Keratinocyte (primary cell): ENCODE results near the gene BFSP1. TPM values are rescaled to one million over a fixed set of nuclear protein-coding genes. Genes with fewer than 3 reads are reported as not detected.
A peak's percentile ranks its signal among the peaks of the same experiment; 100 is the strongest.

Source experiments
- DNase-seq: peaks from one replicate; pipeline ENCODE4 v3.0.0-alpha.2; 2011; ENCODE audit warnings: low read depth, missing footprints, low spot score
- FAIRE-seq: peaks from 2 replicates; lab custom pipeline; 2011; peaks lifted over from hg19 to GRCh38; lab: Jason Lieb, UNC
- H2AFZ ChIP-seq: 2 replicates; pipeline ENCODE4 v1.6.0; 2012; ENCODE audit warnings: low read length, control low read depth, inconsistent platforms; ENCODE audit not compliant: control insufficient read depth
- H3K27ac ChIP-seq: 2 replicates; pipeline ENCODE4 v1.5.1; 2011; ENCODE audit warnings: low read length; ENCODE audit not compliant: control insufficient read depth, insufficient read depth
- H3K27me3 ChIP-seq: 3 replicates; pipeline ENCODE4 v1.6.0; 2011; ENCODE audit warnings: low read length; ENCODE audit not compliant: control insufficient read depth, insufficient read depth; ENCODE audit errors: extremely low read depth
- H3K36me3 ChIP-seq, 2 experiments: 2 replicates in 1 of 2; 3 replicates in 1 of 2; pipeline ENCODE4 v1.5.1; 2011; ENCODE audit warnings: low read length in 2 of 2, mild to moderate bottlenecking in 1 of 2; ENCODE audit not compliant: control insufficient read depth in 2 of 2, insufficient read depth in 2 of 2; ENCODE audit errors: extremely low read depth in 1 of 2
- H3K4me1 ChIP-seq: 3 replicates; pipeline ENCODE4 v1.5.1; 2011; ENCODE audit warnings: low read length; ENCODE audit not compliant: control insufficient read depth, insufficient read depth; ENCODE audit errors: extremely low read depth
- H3K4me2 ChIP-seq: 3 replicates; pipeline ENCODE4 v1.6.0; 2011; ENCODE audit warnings: low read depth, low read length; ENCODE audit not compliant: control insufficient read depth, insufficient read depth; ENCODE audit errors: extremely low read depth
- H3K4me3 ChIP-seq, 3 experiments: fragments of 200-600 bp in 1 of 3; sonication (generic) in 1 of 3; 2 replicates in 2 of 3; 3 replicates in 1 of 3; pipeline ENCODE4 v1.5.1; 2011 to 2016; ENCODE audit warnings: low read length in 3 of 3, mild to moderate bottlenecking in 3 of 3, control low read depth in 2 of 3, inconsistent platforms in 1 of 3, low read depth in 1 of 3, mixed read lengths in 1 of 3, mixed run types in 1 of 3, moderate library complexity in 1 of 3; ENCODE audit not compliant: control insufficient read depth in 2 of 3, insufficient read depth in 2 of 3; ENCODE audit errors: extremely low read depth in 1 of 3
- H3K79me2 ChIP-seq: 2 replicates; pipeline ENCODE4 v1.6.0; 2012; ENCODE audit warnings: low read length; ENCODE audit not compliant: control insufficient read depth, insufficient read depth
- H3K9ac ChIP-seq: 3 replicates; pipeline ENCODE4 v1.6.0; 2011; ENCODE audit warnings: low read length; ENCODE audit not compliant: control insufficient read depth, insufficient read depth; ENCODE audit errors: extremely low read depth
- H3K9me1 ChIP-seq: 3 replicates; pipeline ENCODE4 v1.6.0; 2011; ENCODE audit warnings: low read length; ENCODE audit not compliant: control insufficient read depth, insufficient read depth; ENCODE audit errors: extremely low read depth
- H3K9me3 ChIP-seq: 2 replicates; pipeline ENCODE4 v1.5.1; 2012; ENCODE audit warnings: low read depth, low read length; ENCODE audit not compliant: control insufficient read depth
- H4K20me1 ChIP-seq: 3 replicates; pipeline ENCODE4 v1.6.0; 2011; ENCODE audit warnings: low read length; ENCODE audit not compliant: control insufficient read depth, insufficient read depth; ENCODE audit errors: extremely low read depth
- EZH2 ChIP-seq: IDR thresholded peaks from one replicate; pipeline ENCODE4 v1.6.1; 2012; ENCODE audit warnings: inconsistent platforms, mild to moderate bottlenecking, low read length, moderate library complexity
- dilution Hi-C: fragments of 300-500 bp; cut with MboI; formaldehyde crosslinking; loops from one replicate; pipeline ENCODE4 v1.7.0; 2020; ENCODE audit warnings: low sequenced_read_pairs; ENCODE audit not compliant: extremely low pct_ligation_motif_present
- polyA plus RNA-seq, 5 experiments: library from polyadenylated mRNA; depleted of rRNA in 3 of 5; stranded (reverse) in 3 of 5; stranded (forward) in 1 of 5; unstranded in 1 of 5; fragments of >200 nt; gene quantifications; 1 replicate in 1 of 5; 2 replicates in 3 of 5; 3 replicates in 1 of 5; pipeline versions ENCODE4 v1.2.1 to v1.2.3, GENCODE V29; 2011 to 2012; ENCODE audit warnings: missing spikeins in 2 of 5, low read depth in 1 of 5, low replicate concordance in 1 of 5
- TF ChIP-seq, protein P1 (sequence below), 3 experiments: IDR thresholded peaks in 1 of 3; conservative IDR thresholded peaks in 1 of 3; optimal IDR thresholded peaks in 1 of 3; 2 replicates in 2 of 3; 3 replicates in 1 of 3; pipeline versions ENCODE3 to v1.5.1; 2011; ENCODE audit warnings: low read length in 3 of 3, mild to moderate bottlenecking in 3 of 3, moderate library complexity in 2 of 3, control low read depth in 1 of 3, inconsistent platforms in 1 of 3; ENCODE audit not compliant: insufficient read depth in 2 of 3; ENCODE audit errors: extremely low read depth in 1 of 3

Gene BFSP1
- polyA plus RNA-seq, 1 donor (not counting 4 experiments of a cell fraction or from before 2014, with no cell fraction given), result 2.2 TPM

GRCh38 chr20:17573463-17573862 lies 42.3 kb upstream of the BFSP1 start:
- H3K9me1 ChIP-seq, result no peaks in the 10 kb centered on the region
- dilution Hi-C loops, result no loop called here
- no peak overlapping the region for H3K27ac ChIP-seq
- H3K79me2 ChIP-seq, result peaks cover 85% of the 10 kb centered on the region
- no peak for DNase-seq
- H3K4me1 ChIP-seq, result peaks cover 19% of the 10 kb centered on the region
- no peak for FAIRE-seq
- no peaks in the 10 kb centered on the region for H3K27me3 ChIP-seq
- H3K36me3 ChIP-seq, result peaks cover 2 to 3% of the 10 kb centered on the region in 2 experiments
- H3K4me2 ChIP-seq, result no peak overlapping the region
- no peak overlapping the region for H3K4me3 ChIP-seq
- no peak for TF ChIP-seq EZH2
- TF ChIP-seq, protein P1, sequence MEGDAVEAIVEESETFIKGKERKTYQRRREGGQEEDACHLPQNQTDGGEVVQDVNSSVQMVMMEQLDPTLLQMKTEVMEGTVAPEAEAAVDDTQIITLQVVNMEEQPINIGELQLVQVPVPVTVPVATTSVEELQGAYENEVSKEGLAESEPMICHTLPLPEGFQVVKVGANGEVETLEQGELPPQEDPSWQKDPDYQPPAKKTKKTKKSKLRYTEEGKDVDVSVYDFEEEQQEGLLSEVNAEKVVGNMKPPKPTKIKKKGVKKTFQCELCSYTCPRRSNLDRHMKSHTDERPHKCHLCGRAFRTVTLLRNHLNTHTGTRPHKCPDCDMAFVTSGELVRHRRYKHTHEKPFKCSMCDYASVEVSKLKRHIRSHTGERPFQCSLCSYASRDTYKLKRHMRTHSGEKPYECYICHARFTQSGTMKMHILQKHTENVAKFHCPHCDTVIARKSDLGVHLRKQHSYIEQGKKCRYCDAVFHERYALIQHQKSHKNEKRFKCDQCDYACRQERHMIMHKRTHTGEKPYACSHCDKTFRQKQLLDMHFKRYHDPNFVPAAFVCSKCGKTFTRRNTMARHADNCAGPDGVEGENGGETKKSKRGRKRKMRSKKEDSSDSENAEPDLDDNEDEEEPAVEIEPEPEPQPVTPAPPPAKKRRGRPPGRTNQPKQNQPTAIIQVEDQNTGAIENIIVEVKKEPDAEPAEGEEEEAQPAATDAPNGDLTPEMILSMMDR (optimal IDR thresholded peaks at IDR 0.05 in 1 of 3, IDR thresholded peaks at IDR 0.05 in 1 of 3, conservative IDR thresholded peaks at IDR 0.05 in 1 of 3; ENCODE audit: extremely low read depth in 1 of 3, insufficient read depth in 2 of 3, low read length in 3 of 3), result no peak
- no peak overlapping the region for H3K9ac ChIP-seq
- no peak overlapping the region for H2AFZ ChIP-seq
- no peaks in the 10 kb centered on the region for H3K9me3 ChIP-seq
- peaks cover 25% of the 10 kb centered on the region for H4K20me1 ChIP-seq

GRCh38 chr20:17572034-17572638 lies 41.0 kb upstream of the BFSP1 start:
- Histone ChIP-seq H3K4me1 (peaks cover 27% of the 10 kb centered on the region), H3K4me2 (peak overlapping the region; percentile 73), H3K9me3 (no peaks in the 10 kb centered on the region), H3K9ac (peak overlapping the region; percentile 97), H3K9me1 (no peaks in the 10 kb centered on the region), H3K27me3 (no peaks in the 10 kb centered on the region), H3K79me2 (peaks cover 76% of the 10 kb centered on the region), H4K20me1 (peaks cover 22% of the 10 kb centered on the region), H2AFZ (no peak overlapping the region), H3K27ac (peak overlapping the region; percentile 82), H3K4me3 (peak overlapping the region; percentile 89 to 100 (median 95)), H3K36me3 (peaks cover 2 to 3% of the 10 kb centered on the region in 2 experiments)
- no peak for FAIRE-seq
- DNase-seq, result no peak
- dilution Hi-C loops, result no loop called here
- TF ChIP-seq EZH2, result no peak

DNA sequence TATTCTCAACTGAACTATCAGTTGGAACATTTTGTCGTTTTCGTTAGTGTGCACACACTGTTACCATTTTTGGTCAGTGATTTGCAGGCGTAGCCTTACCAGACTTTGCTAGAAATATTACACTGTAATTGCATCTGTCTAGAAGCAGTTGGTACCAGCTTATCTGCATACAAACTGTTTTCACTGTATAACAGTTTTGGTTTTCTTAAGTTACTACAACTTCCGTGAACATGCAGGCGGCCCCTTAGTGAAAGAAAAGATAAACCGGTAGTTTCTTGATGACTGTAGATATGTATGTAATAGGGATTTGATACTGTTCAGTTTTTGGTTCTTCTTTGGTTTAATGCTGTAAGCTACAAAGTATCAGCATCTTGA lies 40.0 kb upstream of the BFSP1 start:
- peak overlapping the region; percentile 73 for H3K4me2 ChIP-seq
- H3K36me3 ChIP-seq, result peaks cover under 1 to 3% of the 10 kb centered on the region in 2 experiments
- H4K20me1 ChIP-seq, result peaks cover 20% of the 10 kb centered on the region
- peaks cover 66% of the 10 kb centered on the region for H3K79me2 ChIP-seq
- no peak for FAIRE-seq
- no peak for DNase-seq
- no peaks in the 10 kb centered on the region for H3K27me3 ChIP-seq
- no peaks in the 10 kb centered on the region for H3K9me1 ChIP-seq
- no peaks in the 10 kb centered on the region for H3K9me3 ChIP-seq
- H3K27ac ChIP-seq, result peak overlapping the region; percentile 82
- H3K9ac ChIP-seq, result peak overlapping the region; percentile 97
- H3K4me1 ChIP-seq, result peaks cover 27% of the 10 kb centered on the region
- no peak overlapping the region for H2AFZ ChIP-seq
- dilution Hi-C loops, result no loop called here
- no peak for TF ChIP-seq EZH2
- TF ChIP-seq, protein P1 (optimal IDR thresholded peaks at IDR 0.05 in 1 of 3, IDR thresholded peaks at IDR 0.05 in 1 of 3, conservative IDR thresholded peaks at IDR 0.05 in 1 of 3; ENCODE audit: extremely low read depth in 1 of 3, insufficient read depth in 2 of 3, low read length in 3 of 3), result no peak
- H3K4me3 ChIP-seq, result peak overlapping the region; percentile 89 to 100 (median 95)
